Neural crest cell (in vitro differentiated cells): ENCODE measurements around the gene PA2G4. TPM values are rescaled to one million over a fixed set of nuclear protein-coding genes. Genes with fewer than 3 reads are reported as not detected.

Experiments used
- DNase-seq: peaks from one replicate; pipeline ENCODE4 v3.0.0; 2021; ENCODE audit warnings: low read depth, mixed read lengths, low spot score
- H3K27ac Mint-ChIP-seq: one replicate; pipeline ENCODE4 v1.8.0; 2021; ENCODE audit warnings: mild to moderate bottlenecking, mixed read lengths; ENCODE audit not compliant: unreplicated experiment
- H3K27me3 Mint-ChIP-seq: 2 replicates; pipeline ENCODE4 v1.8.0; 2021; ENCODE audit warnings: low read depth, mild to moderate bottlenecking, mixed read lengths
- H3K36me3 Mint-ChIP-seq: 2 replicates; pipeline ENCODE4 v1.8.0; 2021; ENCODE audit warnings: low read depth, mild to moderate bottlenecking, mixed read lengths
- H3K4me1 Mint-ChIP-seq: 2 replicates; pipeline ENCODE4 v1.8.0; 2021; ENCODE audit warnings: mixed read lengths
- H3K4me3 Mint-ChIP-seq: one replicate; pipeline ENCODE4 v1.8.0; 2021; ENCODE audit warnings: mild to moderate bottlenecking, mixed read lengths
- H3K9me3 Mint-ChIP-seq: 2 replicates; pipeline ENCODE4 v1.8.0; 2021; ENCODE audit warnings: mixed read lengths
- total RNA-seq: library from RNA; stranded (reverse); gene quantifications from 2 replicates; pipeline ENCODE4 v1.2.1, GENCODE V29; 2021
- TF ChIP-seq, protein P1 (sequence below): fragments of 200-600 bp; sonication (generic); conservative IDR thresholded peaks from 2 replicates; pipeline ENCODE4 v1.5.0; 2021; ENCODE audit warnings: antibody characterized with exemption, mild to moderate bottlenecking

Gene PA2G4
- total RNA-seq, 1 donor from 2014 or later, result 201 TPM

- Mint-ChIP-seq H3K9me3 (no peaks in the 10 kb centered on the region), H3K27me3 (peaks cover 11% of the 10 kb centered on the region), H3K4me1 (peaks cover 31% of the 10 kb centered on the region), H3K4me3 (peak within 1 kb of the TSS; percentile 97), H3K27ac (peak within 1 kb of the TSS; percentile 100), H3K36me3 (peaks cover 21% of the 10 kb centered on the region)
- TF ChIP-seq, protein P1, sequence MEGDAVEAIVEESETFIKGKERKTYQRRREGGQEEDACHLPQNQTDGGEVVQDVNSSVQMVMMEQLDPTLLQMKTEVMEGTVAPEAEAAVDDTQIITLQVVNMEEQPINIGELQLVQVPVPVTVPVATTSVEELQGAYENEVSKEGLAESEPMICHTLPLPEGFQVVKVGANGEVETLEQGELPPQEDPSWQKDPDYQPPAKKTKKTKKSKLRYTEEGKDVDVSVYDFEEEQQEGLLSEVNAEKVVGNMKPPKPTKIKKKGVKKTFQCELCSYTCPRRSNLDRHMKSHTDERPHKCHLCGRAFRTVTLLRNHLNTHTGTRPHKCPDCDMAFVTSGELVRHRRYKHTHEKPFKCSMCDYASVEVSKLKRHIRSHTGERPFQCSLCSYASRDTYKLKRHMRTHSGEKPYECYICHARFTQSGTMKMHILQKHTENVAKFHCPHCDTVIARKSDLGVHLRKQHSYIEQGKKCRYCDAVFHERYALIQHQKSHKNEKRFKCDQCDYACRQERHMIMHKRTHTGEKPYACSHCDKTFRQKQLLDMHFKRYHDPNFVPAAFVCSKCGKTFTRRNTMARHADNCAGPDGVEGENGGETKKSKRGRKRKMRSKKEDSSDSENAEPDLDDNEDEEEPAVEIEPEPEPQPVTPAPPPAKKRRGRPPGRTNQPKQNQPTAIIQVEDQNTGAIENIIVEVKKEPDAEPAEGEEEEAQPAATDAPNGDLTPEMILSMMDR, result peak; percentile 57
- peak; percentile 92 for DNase-seq
These were observed 13.7 kb downstream of the PA2G4 start, which contains the start of gene ZC3H10 for GRCh38 chr12:56117778-56118687. TSS of gene ZC3H10 (plus strand) at chr12:56118266. CDS start at chr12:56120563, 2,297 bp downstream.

DNA sequence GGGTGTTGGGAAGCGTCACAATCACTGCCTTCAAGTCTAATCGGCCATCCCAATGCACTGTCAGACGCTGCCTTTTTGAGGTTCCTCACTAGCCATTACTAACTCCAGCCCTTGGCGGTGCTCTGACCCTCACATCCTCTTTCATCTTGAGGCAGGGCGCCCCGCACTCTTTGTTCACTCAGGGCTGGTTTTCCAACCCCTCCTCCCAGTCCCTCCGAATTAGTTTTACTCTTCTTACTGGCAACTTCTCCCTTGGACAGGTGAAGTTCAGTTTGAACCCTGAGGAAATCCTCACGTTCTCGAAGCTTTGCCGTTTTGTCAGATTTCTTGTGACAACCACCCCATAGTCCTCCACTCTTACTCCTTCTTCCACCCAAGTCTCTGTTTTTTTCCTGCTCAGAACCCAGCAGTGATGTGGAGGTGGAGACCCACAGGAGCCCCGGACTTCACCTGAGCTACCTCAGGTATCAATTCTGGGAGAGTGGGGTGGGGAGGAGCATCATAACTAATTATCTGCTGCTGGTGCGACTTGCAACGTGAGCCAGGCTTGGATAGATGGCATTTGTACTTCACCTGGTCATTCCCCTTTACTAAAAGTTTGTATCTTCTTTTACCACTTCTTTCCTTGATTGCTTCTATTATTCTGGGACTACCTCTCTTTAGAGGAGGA lies 14.5 kb downstream of the PA2G4 start:
- Mint-ChIP-seq H3K36me3 (peaks cover 14% of the 10 kb centered on the region), H3K4me3 (peak overlapping the region; percentile 97), H3K4me1 (peaks cover 31% of the 10 kb centered on the region), H3K9me3 (no peaks in the 10 kb centered on the region), H3K27ac (peak overlapping the region; percentile 94), H3K27me3 (peaks cover 11% of the 10 kb centered on the region)
- DNase-seq, result no peak
- TF ChIP-seq, protein P1, result no peak

DNA sequence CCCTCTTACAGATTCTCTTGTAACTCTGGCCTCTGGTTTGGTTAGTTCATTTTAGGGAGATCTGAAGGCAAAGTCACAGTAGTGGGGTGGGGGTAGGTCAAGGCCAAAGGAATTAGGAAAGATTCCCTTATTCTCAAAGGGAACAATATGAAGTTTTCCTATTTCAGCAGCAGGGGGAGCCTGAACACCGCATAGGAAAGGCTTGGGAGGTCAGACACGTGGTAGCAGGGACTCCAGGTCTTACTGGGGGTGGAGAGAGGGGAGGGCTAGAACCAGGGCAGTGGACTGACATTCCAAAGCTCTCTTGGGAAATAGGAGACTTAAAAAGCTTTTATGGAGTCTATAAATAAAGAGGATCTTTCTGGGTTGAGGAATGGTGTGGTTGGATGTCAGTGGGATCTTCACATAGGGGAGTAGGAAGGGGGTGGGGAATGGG lies 15.0 kb downstream of the PA2G4 start:
- Mint-ChIP-seq H3K27me3 (peaks cover 11% of the 10 kb centered on the region), H3K36me3 (peaks cover 10% of the 10 kb centered on the region), H3K9me3 (no peaks in the 10 kb centered on the region), H3K4me1 (peaks cover 31% of the 10 kb centered on the region), H3K27ac (peak overlapping the region; percentile 76), H3K4me3 (peak overlapping the region; percentile 97)
- peak; percentile 50 for DNase-seq
- TF ChIP-seq, protein P1, result peak; percentile 80

- Mint-ChIP-seq H3K9me3 (no peaks in the 10 kb centered on the region), H3K27me3 (peaks cover 11% of the 10 kb centered on the region), H3K4me1 (peaks cover 27% of the 10 kb centered on the region), H3K4me3 (peak overlapping the region; percentile 52), H3K36me3 (peaks cover 10% of the 10 kb centered on the region), H3K27ac (no peak overlapping the region)
- no peak for DNase-seq
- TF ChIP-seq, protein P1, result no peak
These were observed 15.9 kb downstream of the PA2G4 start for GRCh38 chr12:56120158-56120846.

DNA sequence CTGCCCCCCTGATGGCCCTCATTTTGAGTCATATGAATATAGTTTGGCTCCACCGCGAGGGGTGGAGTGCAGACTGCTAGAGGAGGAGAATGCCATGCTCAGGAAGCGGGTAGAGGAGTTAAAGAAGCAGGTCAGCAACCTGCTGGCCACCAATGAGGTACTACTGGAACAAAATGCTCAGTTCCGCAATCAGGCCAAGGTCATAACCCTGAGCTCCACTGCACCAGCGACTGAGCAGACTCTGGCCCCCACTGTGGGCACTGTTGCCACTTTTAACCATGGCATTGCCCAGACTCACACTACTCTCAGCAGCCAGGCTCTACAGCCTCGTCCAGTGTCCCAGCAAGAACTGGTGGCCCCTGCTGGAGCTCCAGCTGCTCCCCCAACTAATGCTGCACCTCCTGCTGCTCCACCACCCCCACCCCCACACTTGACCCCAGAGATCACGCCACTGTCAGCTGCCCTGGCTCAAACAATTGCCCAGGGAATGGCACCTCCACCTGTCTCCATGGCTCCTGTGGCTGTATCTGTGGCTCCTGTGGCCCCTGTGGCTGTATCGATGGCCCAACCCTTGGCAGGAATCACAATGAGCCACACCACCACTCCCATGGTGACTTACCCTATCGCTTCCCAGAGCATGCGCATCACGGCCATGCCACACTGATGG lies 17.0 kb downstream of the PA2G4 start:
- peaks cover 28% of the 10 kb centered on the region for H3K4me1 Mint-ChIP-seq
- H3K9me3 Mint-ChIP-seq, result no peaks in the 10 kb centered on the region
- peak overlapping the region; percentile 32 for H3K4me3 Mint-ChIP-seq
- H3K27me3 Mint-ChIP-seq, result peaks cover 11% of the 10 kb centered on the region
- no peak overlapping the region for H3K27ac Mint-ChIP-seq
- DNase-seq, result no peak
- TF ChIP-seq, protein P1, result no peak
- peaks cover 10% of the 10 kb centered on the region for H3K36me3 Mint-ChIP-seq
